HepG2 (cell line): ENCODE measurements around the gene FBF1. TPM values are rescaled to one million over a fixed set of nuclear protein-coding genes. Genes with fewer than 3 reads are reported as not detected.

Source experiments
- AKAP8 ChIP-seq: sonication (generic); formaldehyde crosslinking; IDR thresholded peaks from 2 replicates; pipeline ENCODE4 v1.5.1; 2020; ENCODE audit warnings: mild to moderate bottlenecking, missing genetic modification reagents
- CAMTA2 ChIP-seq: sonication (generic); formaldehyde crosslinking; IDR thresholded peaks from 2 replicates; pipeline ENCODE4 v1.4.0; 2020; ENCODE audit warnings: mild to moderate bottlenecking, missing genetic modification reagents, borderline replicate concordance
- CHD4 ChIP-seq: fragments of 200-600 bp; sonication (generic); IDR thresholded peaks from 2 replicates; pipeline ENCODE4 v1.7.0; 2017; ENCODE audit warnings: mild to moderate bottlenecking, low read length, borderline replicate concordance
- CREB3 ChIP-seq: sonication (generic); formaldehyde crosslinking; IDR thresholded peaks from 2 replicates; pipeline ENCODE4 v1.5.0; 2020; ENCODE audit warnings: missing genetic modification reagents
- ELF1 ChIP-seq: sonication (generic); formaldehyde crosslinking; IDR thresholded peaks from 2 replicates; pipeline ENCODE4 v1.4.0; 2020; ENCODE audit warnings: missing genetic modification reagents
- IRF2 ChIP-seq: IDR thresholded peaks from 2 replicates; pipeline ENCODE4 v1.6.1; 2018; ENCODE audit warnings: missing genetic modification reagents, missing compliant biosample characterization
- KDM5B ChIP-seq: sonication (generic); formaldehyde crosslinking; IDR thresholded peaks from 2 replicates; pipeline ENCODE4 v1.4.0; 2020; ENCODE audit warnings: missing genetic modification reagents, mild to moderate bottlenecking, borderline replicate concordance
- MTA1 ChIP-seq: sonication (generic); formaldehyde crosslinking; IDR thresholded peaks from 2 replicates; pipeline ENCODE4 v1.4.0; 2020; ENCODE audit warnings: missing genetic modification reagents, mild to moderate bottlenecking, borderline replicate concordance
- SIX4 ChIP-seq: sonication (generic); formaldehyde crosslinking; IDR thresholded peaks from 2 replicates; pipeline ENCODE4 v1.4.0; 2020; ENCODE audit warnings: missing genetic modification reagents
- TFAP4 ChIP-seq: sonication (generic); IDR thresholded peaks from 2 replicates; pipeline ENCODE4 v1.6.1; 2016; ENCODE audit warnings: low read depth, borderline replicate concordance
- ZFX ChIP-seq: sonication (generic); formaldehyde crosslinking; IDR thresholded peaks from 2 replicates; pipeline ENCODE4 v1.4.0; 2020; ENCODE audit warnings: mild to moderate bottlenecking, low read depth, missing genetic modification reagents, moderate library complexity
- ZNF468 ChIP-seq: sonication (generic); formaldehyde crosslinking; IDR thresholded peaks from 2 replicates; pipeline ENCODE4 v1.8.0; 2022; ENCODE audit warnings: mild to moderate bottlenecking, moderate library complexity, missing genetic modification reagents
- ZNF790 ChIP-seq: sonication (generic); formaldehyde crosslinking; IDR thresholded peaks from 2 replicates; pipeline ENCODE4 v1.8.0; 2022; ENCODE audit warnings: missing genetic modification reagents, mild to moderate bottlenecking, borderline replicate concordance
- polyA plus RNA-seq, 8 experiments: library from polyadenylated mRNA; depleted of rRNA in 3 of 8; stranded (reverse) in 7 of 8; unstranded in 1 of 8; fragments of >200 nt; fragmentation: Illumina TruSeq in 4 of 8; extraction: Trizol in 4 of 8; gene quantifications; 2 replicates each; pipeline versions ENCODE4 v1.2.1 to v1.2.3, GENCODE V29; 2011 to 2016; ENCODE audit warnings: low read depth in 4 of 8, missing spikeins in 1 of 8, mixed read lengths in 1 of 8; ENCODE audit not compliant: insufficient read depth in 1 of 8
- total RNA-seq, 5 experiments: library from RNA; depleted of rRNA; stranded (reverse); fragments of >200 nt; fragmentation: Illumina TruSeq; extraction: Trizol; gene quantifications; 2 replicates each; pipeline ENCODE4 v1.2.3, GENCODE V29; 2016; ENCODE audit warnings: low read depth in 1 of 5
- TF ChIP-seq, protein P1 (sequence below): sonication (generic); formaldehyde crosslinking; IDR thresholded peaks from 2 replicates; pipeline ENCODE4 v1.5.0; 2020; ENCODE audit warnings: mild to moderate bottlenecking, missing genetic modification reagents
- TF ChIP-seq, protein P2 (sequence below): sonication (generic); formaldehyde crosslinking; IDR thresholded peaks from 2 replicates; pipeline ENCODE4 v1.4.0; 2020; ENCODE audit warnings: mild to moderate bottlenecking, missing genetic modification reagents
- TF ChIP-seq, protein P3 (sequence below): IDR thresholded peaks from 2 replicates; pipeline ENCODE4 v1.6.1; 2016

The FBF1 gene
- total and polyA plus RNA-seq, 2 of the 13 experiments (the other 11 are each of a cell fraction or from before 2014, with no cell fraction given), result 2.4 to 8.1 TPM

GRCh38 chr17:75872434-75873351, 68.1 kb downstream of the FBF1 start (continued):
- peak; percentile 98 for TF ChIP-seq ZFX (CRISPR knock-in tag)
- TF ChIP-seq AKAP8 (CRISPR knock-in tag), result peak; percentile 98
- TF ChIP-seq KDM5B, result peak; percentile 59; the same call in 1 of the 2 replicates
- no peak for TF ChIP-seq CHD4
- TF ChIP-seq MTA1 (CRISPR knock-in tag), result peak; percentile 99
- TF ChIP-seq CREB3 (CRISPR knock-in tag), result peak; percentile 94
- no peak for TF ChIP-seq CAMTA2 (CRISPR knock-in tag)
- no peak for TF ChIP-seq ZNF468 (CRISPR knock-in tag)
- no peak; the same call in none of the 2 replicates for TF ChIP-seq ELF1
- no peak for TF ChIP-seq ZNF790
- peak; percentile 83; the same call in 1 of the 2 replicates for TF ChIP-seq TFAP4
- TF ChIP-seq, protein P1, sequence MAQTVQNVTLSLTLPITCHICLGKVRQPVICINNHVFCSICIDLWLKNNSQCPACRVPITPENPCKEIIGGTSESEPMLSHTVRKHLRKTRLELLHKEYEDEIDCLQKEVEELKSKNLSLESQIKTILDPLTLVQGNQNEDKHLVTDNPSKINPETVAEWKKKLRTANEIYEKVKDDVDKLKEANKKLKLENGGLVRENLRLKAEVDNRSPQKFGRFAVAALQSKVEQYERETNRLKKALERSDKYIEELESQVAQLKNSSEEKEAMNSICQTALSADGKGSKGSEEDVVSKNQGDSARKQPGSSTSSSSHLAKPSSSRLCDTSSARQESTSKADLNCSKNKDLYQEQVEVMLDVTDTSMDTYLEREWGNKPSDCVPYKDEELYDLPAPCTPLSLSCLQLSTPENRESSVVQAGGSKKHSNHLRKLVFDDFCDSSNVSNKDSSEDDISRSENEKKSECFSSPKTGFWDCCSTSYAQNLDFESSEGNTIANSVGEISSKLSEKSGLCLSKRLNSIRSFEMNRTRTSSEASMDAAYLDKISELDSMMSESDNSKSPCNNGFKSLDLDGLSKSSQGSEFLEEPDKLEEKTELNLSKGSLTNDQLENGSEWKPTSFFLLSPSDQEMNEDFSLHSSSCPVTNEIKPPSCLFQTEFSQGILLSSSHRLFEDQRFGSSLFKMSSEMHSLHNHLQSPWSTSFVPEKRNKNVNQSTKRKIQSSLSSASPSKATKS, result no peak
- peak; percentile 91 for TF ChIP-seq IRF2 (CRISPR knock-in tag)
- TF ChIP-seq, protein P2, sequence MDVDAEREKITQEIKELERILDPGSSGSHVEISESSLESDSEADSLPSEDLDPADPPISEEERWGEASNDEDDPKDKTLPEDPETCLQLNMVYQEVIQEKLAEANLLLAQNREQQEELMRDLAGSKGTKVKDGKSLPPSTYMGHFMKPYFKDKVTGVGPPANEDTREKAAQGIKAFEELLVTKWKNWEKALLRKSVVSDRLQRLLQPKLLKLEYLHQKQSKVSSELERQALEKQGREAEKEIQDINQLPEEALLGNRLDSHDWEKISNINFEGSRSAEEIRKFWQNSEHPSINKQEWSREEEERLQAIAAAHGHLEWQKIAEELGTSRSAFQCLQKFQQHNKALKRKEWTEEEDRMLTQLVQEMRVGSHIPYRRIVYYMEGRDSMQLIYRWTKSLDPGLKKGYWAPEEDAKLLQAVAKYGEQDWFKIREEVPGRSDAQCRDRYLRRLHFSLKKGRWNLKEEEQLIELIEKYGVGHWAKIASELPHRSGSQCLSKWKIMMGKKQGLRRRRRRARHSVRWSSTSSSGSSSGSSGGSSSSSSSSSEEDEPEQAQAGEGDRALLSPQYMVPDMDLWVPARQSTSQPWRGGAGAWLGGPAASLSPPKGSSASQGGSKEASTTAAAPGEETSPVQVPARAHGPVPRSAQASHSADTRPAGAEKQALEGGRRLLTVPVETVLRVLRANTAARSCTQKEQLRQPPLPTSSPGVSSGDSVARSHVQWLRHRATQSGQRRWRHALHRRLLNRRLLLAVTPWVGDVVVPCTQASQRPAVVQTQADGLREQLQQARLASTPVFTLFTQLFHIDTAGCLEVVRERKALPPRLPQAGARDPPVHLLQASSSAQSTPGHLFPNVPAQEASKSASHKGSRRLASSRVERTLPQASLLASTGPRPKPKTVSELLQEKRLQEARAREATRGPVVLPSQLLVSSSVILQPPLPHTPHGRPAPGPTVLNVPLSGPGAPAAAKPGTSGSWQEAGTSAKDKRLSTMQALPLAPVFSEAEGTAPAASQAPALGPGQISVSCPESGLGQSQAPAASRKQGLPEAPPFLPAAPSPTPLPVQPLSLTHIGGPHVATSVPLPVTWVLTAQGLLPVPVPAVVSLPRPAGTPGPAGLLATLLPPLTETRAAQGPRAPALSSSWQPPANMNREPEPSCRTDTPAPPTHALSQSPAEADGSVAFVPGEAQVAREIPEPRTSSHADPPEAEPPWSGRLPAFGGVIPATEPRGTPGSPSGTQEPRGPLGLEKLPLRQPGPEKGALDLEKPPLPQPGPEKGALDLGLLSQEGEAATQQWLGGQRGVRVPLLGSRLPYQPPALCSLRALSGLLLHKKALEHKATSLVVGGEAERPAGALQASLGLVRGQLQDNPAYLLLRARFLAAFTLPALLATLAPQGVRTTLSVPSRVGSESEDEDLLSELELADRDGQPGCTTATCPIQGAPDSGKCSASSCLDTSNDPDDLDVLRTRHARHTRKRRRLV (CRISPR knock-in tag), result peak; percentile 76; the same call in 1 of the 2 replicates
- TF ChIP-seq, protein P3, sequence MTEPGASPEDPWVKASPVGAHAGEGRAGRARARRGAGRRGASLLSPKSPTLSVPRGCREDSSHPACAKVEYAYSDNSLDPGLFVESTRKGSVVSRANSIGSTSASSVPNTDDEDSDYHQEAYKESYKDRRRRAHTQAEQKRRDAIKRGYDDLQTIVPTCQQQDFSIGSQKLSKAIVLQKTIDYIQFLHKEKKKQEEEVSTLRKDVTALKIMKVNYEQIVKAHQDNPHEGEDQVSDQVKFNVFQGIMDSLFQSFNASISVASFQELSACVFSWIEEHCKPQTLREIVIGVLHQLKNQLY (CRISPR knock-in tag), result peak; percentile 81; the same call in 1 of the 2 replicates
- peak; percentile 77; the same call in 1 of the 2 replicates for TF ChIP-seq SIX4 (CRISPR knock-in tag)
